Fibroblast of lung (primary cell): ENCODE data around the gene HMGXB4. TPM values are rescaled to one million over a fixed set of nuclear protein-coding genes. Genes with fewer than 3 reads are reported as not detected.

Source experiments
- DNase-seq, 2 donors: peaks; one replicate each; pipeline versions ENCODE4 v3.0.0 to v3.0.0-alpha.2; 2010; ENCODE audit warnings: low read depth in 2 of 2
- H2AFZ ChIP-seq: 2 replicates; pipeline ENCODE4 v1.5.1; 2012; ENCODE audit warnings: low read length, control low read depth, inconsistent platforms
- H3K27ac ChIP-seq: 2 replicates; pipeline ENCODE4 v1.5.1; 2011; ENCODE audit warnings: low read length, control low read depth; ENCODE audit not compliant: insufficient read depth
- H3K27me3 ChIP-seq: 2 replicates; pipeline ENCODE4 v1.5.1; 2011; ENCODE audit warnings: mild to moderate bottlenecking, low read length; ENCODE audit not compliant: control insufficient read depth, insufficient read depth
- H3K36me3 ChIP-seq: 2 replicates; pipeline ENCODE4 v1.5.1; 2011; ENCODE audit warnings: low read length; ENCODE audit not compliant: control insufficient read depth, insufficient read depth
- H3K4me1 ChIP-seq: 2 replicates; pipeline ENCODE4 v1.5.1; 2011; ENCODE audit warnings: low read length; ENCODE audit not compliant: control insufficient read depth, insufficient read depth; ENCODE audit errors: extremely low read depth
- H3K4me2 ChIP-seq: 2 replicates; pipeline ENCODE4 v1.5.1; 2011; ENCODE audit warnings: low read length, control low read depth; ENCODE audit not compliant: insufficient read depth; ENCODE audit errors: extremely low read depth
- H3K4me3 ChIP-seq, 4 experiments: fragments of 200-600 bp in 1 of 4; sonication (generic) in 1 of 4; replicated peaks in 1 of 4; 2 replicates each; pipeline ENCODE4 v1.5.1; 2011 to 2016; ENCODE audit warnings: low read length in 4 of 4, low read depth in 3 of 4, mild to moderate bottlenecking in 3 of 4, control low read depth in 2 of 4, inconsistent platforms in 1 of 4, mixed read lengths in 1 of 4; ENCODE audit not compliant: insufficient read depth in 1 of 4; ENCODE audit errors: control extremely low read depth in 1 of 4
- H3K79me2 ChIP-seq: 2 replicates; pipeline ENCODE4 v1.5.1; 2012; ENCODE audit warnings: mild to moderate bottlenecking, low read length, inconsistent platforms; ENCODE audit not compliant: control insufficient read depth, insufficient read depth
- H3K9ac ChIP-seq: 2 replicates; pipeline ENCODE4 v1.5.1; 2011; ENCODE audit warnings: mild to moderate bottlenecking, low read length, control low read depth; ENCODE audit not compliant: insufficient read depth
- H3K9me3 ChIP-seq: 2 replicates; pipeline ENCODE4 v1.5.1; 2012; ENCODE audit warnings: low read depth, low read length; ENCODE audit not compliant: control insufficient read depth, insufficient read depth
- H4K20me1 ChIP-seq: 2 replicates; pipeline ENCODE4 v1.5.1; 2011; ENCODE audit warnings: low read length; ENCODE audit not compliant: control insufficient read depth, insufficient read depth; ENCODE audit errors: extremely low read depth
- CTCF ChIP-seq, 2 donors: IDR thresholded peaks in 1 of 2; conservative IDR thresholded peaks in 1 of 2; 1 replicate in 1 of 2; 2 replicates in 1 of 2; pipeline ENCODE4 v1.5.1; 2011 to 2012; ENCODE audit warnings: low read length in 2 of 2, control low read depth in 1 of 2, inconsistent platforms in 1 of 2, low read depth in 1 of 2, mild to moderate bottlenecking in 1 of 2
- EZH2 ChIP-seq: IDR thresholded peaks from 2 replicates; pipeline ENCODE4 v1.5.1; 2012; ENCODE audit warnings: low read length, control low read depth, mild to moderate bottlenecking; ENCODE audit errors: missing control alignments
- polyA plus RNA-seq, 2 donors: library from polyadenylated mRNA; depleted of rRNA in 1 of 2; stranded (reverse) in 1 of 2; unstranded in 1 of 2; fragments of >200 nt; gene quantifications; 2 replicates each; pipeline ENCODE4 v1.2.1, GENCODE V29; 2011 to 2012; ENCODE audit warnings: missing spikeins in 1 of 2
- total RNA-seq: library from RNA; depleted of rRNA; stranded (reverse); fragments of >200 nt; gene quantifications from 2 replicates; pipeline ENCODE4 v1.2.1, GENCODE V29; 2014

HMGXB4 gene
- total and polyA plus RNA-seq, 2 donors (not counting 1 experiment from before 2014, with no cell fraction given) = 17.3 to 31.2 TPM

- Histone ChIP-seq H2AFZ (no peak overlapping the region), H3K9me3 (no peaks in the 10 kb centered on the region), H3K27ac (no peak overlapping the region), H3K27me3 (no peaks in the 10 kb centered on the region), H3K4me2 (no peak overlapping the region), H3K36me3 (peaks cover 5% of the 10 kb centered on the region), H3K9ac (no peak overlapping the region), H4K20me1 (no peaks in the 10 kb centered on the region), H3K4me3 (no peak overlapping the region), H3K79me2 (no peaks in the 10 kb centered on the region), H3K4me1 (no peaks in the 10 kb centered on the region)
- no peak for DNase-seq
- TF ChIP-seq CTCF (conservative IDR thresholded peaks at IDR 0.05 in 1 of 2, IDR thresholded peaks at IDR 0.05 in 1 of 2; ENCODE audit: low read depth in 1 of 2, low read length in 2 of 2) (no peak), EZH2 (no peak)
Measured at GRCh38 chr22:35343664-35344550, 86.6 kb downstream of the HMGXB4 start.

- no peak for DNase-seq
- no peak overlapping the region for H3K9ac ChIP-seq
- no peak overlapping the region for H3K4me3 ChIP-seq
- H3K36me3 ChIP-seq = peaks cover 5% of the 10 kb centered on the region
- H3K9me3 ChIP-seq = no peaks in the 10 kb centered on the region
- no peak overlapping the region for H2AFZ ChIP-seq
- no peak overlapping the region for H3K4me2 ChIP-seq
- no peaks in the 10 kb centered on the region for H3K27me3 ChIP-seq
- H3K27ac ChIP-seq = no peak overlapping the region
- peaks cover 2% of the 10 kb centered on the region for H3K4me1 ChIP-seq
- no peaks in the 10 kb centered on the region for H4K20me1 ChIP-seq
- no peaks in the 10 kb centered on the region for H3K79me2 ChIP-seq
- TF ChIP-seq EZH2 = no peak
- no peak for TF ChIP-seq CTCF (conservative IDR thresholded peaks at IDR 0.05 in 1 of 2, IDR thresholded peaks at IDR 0.05 in 1 of 2; ENCODE audit: low read depth in 1 of 2, low read length in 2 of 2)
Measured at GRCh38 chr22:35344956-35345690, 87.8 kb downstream of the HMGXB4 start.

Other genes with a start within 250 kb of the HMGXB4 start
- not detected in 2 replicates for gene ISX, start 191.3 kb upstream of the HMGXB4 start, total RNA-seq
- gene ISX, start 191.3 kb upstream of the HMGXB4 start, polyA plus RNA-seq = not detected in 2 replicates
- 28.0 and 30.9 TPM in 2 replicates for gene TOM1, start 42.4 kb downstream of the HMGXB4 start, total RNA-seq
- gene TOM1, start 42.4 kb downstream of the HMGXB4 start, polyA plus RNA-seq = 51.6 and 68.5 TPM in 2 replicates
- 137 and 243 TPM in 2 replicates for gene HMOX1, start 123.6 kb downstream of the HMGXB4 start, total RNA-seq
- 58.9 and 116 TPM in 2 replicates for gene HMOX1, start 123.6 kb downstream of the HMGXB4 start, polyA plus RNA-seq
- 7.2 and 13.4 TPM in 2 replicates for gene MCM5, start 142.6 kb downstream of the HMGXB4 start, total RNA-seq
- gene MCM5, start 142.6 kb downstream of the HMGXB4 start, polyA plus RNA-seq = 21.7 and 73.4 TPM in 2 replicates